Fibroblast of mammary gland (primary cell): ENCODE results near the gene COPG1.

Experiments
- DNase-seq: peaks from one replicate; pipeline ENCODE4 v3.0.0-alpha.2; 2010; ENCODE audit warnings: low read depth
- H3K4me3 ChIP-seq: 2 replicates; pipeline ENCODE4 v1.5.1; 2011; ENCODE audit warnings: low read depth, mild to moderate bottlenecking, low read length, moderate library complexity; ENCODE audit not compliant: control insufficient read depth
- CTCF ChIP-seq: conservative IDR thresholded peaks from 2 replicates; pipeline ENCODE4 v1.5.1; 2011; ENCODE audit warnings: low read depth, low read length, inconsistent platforms; ENCODE audit not compliant: control insufficient read depth, insufficient read depth

COPG1 gene

GRCh38 chr3:129288446-129288845 lies 39.0 kb downstream of the COPG1 start:
- no peak for TF ChIP-seq CTCF
- H3K4me3 ChIP-seq = no peak overlapping the region
- no peak for DNase-seq

- DNase-seq = peak; percentile 95
- TF ChIP-seq CTCF = no peak
- H3K4me3 ChIP-seq = no peak overlapping the region
These were observed 40.0 kb downstream of the COPG1 start for GRCh38 chr3:129289201-129289921.

- no peak for TF ChIP-seq CTCF
- peak; percentile 56 for DNase-seq
- H3K4me3 ChIP-seq = no peak overlapping the region
These were observed 42.0 kb downstream of the COPG1 start for GRCh38 chr3:129291236-129291886.

- no peak overlapping the region for H3K4me3 ChIP-seq
- TF ChIP-seq CTCF = no peak
- DNase-seq = no peak
These were observed 45.9 kb downstream of the COPG1 start for GRCh38 chr3:129295286-129295685.

GRCh38 chr3:129304146-129304961 lies 54.9 kb downstream of the COPG1 start:
- no peak for TF ChIP-seq CTCF
- no peak overlapping the region for H3K4me3 ChIP-seq
- DNase-seq = no peak

GRCh38 chr3:129304962-129305222 lies 55.5 kb downstream of the COPG1 start:
- H3K4me3 ChIP-seq = no peak overlapping the region
- no peak for TF ChIP-seq CTCF
- no peak for DNase-seq
